DND-41 (cell line): Measurements from ENCODE around the gene GTPBP6.

ENCODE experiments used
- EZH2 ChIP-seq: IDR thresholded peaks from 3 replicates; pipeline ENCODE4 v1.6.1; 2012; ENCODE audit warnings: borderline replicate concordance, low read depth, mild to moderate bottlenecking, moderate library complexity, low read length, inconsistent platforms; ENCODE audit not compliant: severe bottlenecking
- TF ChIP-seq, protein P1 (sequence below): IDR thresholded peaks from 2 replicates; pipeline ENCODE4 v1.5.1; 2012; ENCODE audit warnings: borderline replicate concordance, low read length, moderate library complexity, mild to moderate bottlenecking; ENCODE audit not compliant: poor library complexity, severe bottlenecking; ENCODE audit errors: extremely low read depth

DNA sequence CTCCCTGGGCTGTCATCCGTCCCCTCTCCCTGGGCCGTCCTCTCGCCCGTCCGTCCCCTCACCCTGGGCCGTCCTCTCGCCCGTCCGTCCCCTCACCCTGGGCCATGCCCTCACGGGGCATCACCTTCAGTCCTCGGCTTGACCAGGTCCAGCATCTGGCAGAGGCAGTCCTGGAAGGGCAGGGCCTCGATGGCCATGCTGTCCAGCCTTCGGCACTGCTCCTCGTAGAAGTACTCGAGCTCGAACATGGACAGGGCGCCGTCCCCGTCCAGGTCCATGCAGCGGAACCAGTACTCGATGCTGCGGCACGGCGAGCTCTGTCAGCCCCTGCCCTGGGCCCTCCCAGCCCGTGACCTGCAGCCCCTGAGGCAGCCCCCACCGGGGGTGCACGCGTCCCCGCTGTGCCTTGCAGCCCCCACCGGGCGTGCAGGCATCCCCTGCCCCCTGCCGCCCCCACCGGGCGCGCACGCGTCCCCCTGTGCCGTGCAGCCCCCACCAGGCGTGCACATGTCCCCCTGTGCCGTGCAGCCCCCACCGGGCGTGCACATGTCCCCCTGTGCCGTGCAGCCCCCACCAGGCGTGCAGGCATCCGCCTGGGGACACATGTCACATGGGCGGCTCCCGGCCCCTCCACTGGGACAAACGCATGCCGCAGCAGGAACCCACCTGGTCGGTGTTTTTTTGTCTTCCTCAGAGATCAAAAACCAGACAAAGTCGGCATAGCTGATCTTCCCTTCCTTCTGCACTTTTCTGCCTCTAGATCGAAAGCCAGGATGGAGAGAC is 22.2 kb upstream of the GTPBP6 start:
- TF ChIP-seq, protein P1, sequence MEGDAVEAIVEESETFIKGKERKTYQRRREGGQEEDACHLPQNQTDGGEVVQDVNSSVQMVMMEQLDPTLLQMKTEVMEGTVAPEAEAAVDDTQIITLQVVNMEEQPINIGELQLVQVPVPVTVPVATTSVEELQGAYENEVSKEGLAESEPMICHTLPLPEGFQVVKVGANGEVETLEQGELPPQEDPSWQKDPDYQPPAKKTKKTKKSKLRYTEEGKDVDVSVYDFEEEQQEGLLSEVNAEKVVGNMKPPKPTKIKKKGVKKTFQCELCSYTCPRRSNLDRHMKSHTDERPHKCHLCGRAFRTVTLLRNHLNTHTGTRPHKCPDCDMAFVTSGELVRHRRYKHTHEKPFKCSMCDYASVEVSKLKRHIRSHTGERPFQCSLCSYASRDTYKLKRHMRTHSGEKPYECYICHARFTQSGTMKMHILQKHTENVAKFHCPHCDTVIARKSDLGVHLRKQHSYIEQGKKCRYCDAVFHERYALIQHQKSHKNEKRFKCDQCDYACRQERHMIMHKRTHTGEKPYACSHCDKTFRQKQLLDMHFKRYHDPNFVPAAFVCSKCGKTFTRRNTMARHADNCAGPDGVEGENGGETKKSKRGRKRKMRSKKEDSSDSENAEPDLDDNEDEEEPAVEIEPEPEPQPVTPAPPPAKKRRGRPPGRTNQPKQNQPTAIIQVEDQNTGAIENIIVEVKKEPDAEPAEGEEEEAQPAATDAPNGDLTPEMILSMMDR, result no peak
- no peak for TF ChIP-seq EZH2
